GM12878 (cell line): ENCODE results near the gene TEX54. TPM values are rescaled to one million over a fixed set of nuclear protein-coding genes. Genes with fewer than 3 reads are reported as not detected.

Source experiments
- BMI1 ChIP-seq: fragments of 450-650 bp; IDR thresholded peaks from 2 replicates; pipeline ENCODE4 v1.6.1; 2016; ENCODE audit warnings: mild to moderate bottlenecking, moderate library complexity, borderline replicate concordance
- EGR1 ChIP-seq, 2 experiments: IDR thresholded peaks; 1 replicate in 1 of 2; 2 replicates in 1 of 2; pipeline ENCODE4 v1.6.1; 2011 to 2012; ENCODE audit warnings: low read depth in 2 of 2, low read length in 2 of 2, borderline replicate concordance in 1 of 2, mild to moderate bottlenecking in 1 of 2, moderate library complexity in 1 of 2
- FOXK2 ChIP-seq: fragments of 450-650 bp; IDR thresholded peaks from 2 replicates; pipeline ENCODE4 v1.6.1; 2017; ENCODE audit warnings: mild to moderate bottlenecking, moderate library complexity
- FOXM1 ChIP-seq: IDR thresholded peaks from 2 replicates; pipeline ENCODE4 v1.6.1; 2012; ENCODE audit warnings: low read depth, mild to moderate bottlenecking, inconsistent platforms, low read length, moderate library complexity
- JUNB ChIP-seq: IDR thresholded peaks from 2 replicates; pipeline ENCODE4 v1.6.1; 2016; ENCODE audit warnings: antibody characterized with exemption, mild to moderate bottlenecking
- MTA3 ChIP-seq: IDR thresholded peaks from 2 replicates; pipeline ENCODE4 v1.6.1; 2012; ENCODE audit warnings: low read length, inconsistent platforms, borderline replicate concordance
- NBN ChIP-seq: fragments of 450-650 bp; IDR thresholded peaks from 2 replicates; pipeline ENCODE4 v1.6.1; 2016
- NFIC ChIP-seq: IDR thresholded peaks from 2 replicates; pipeline ENCODE4 v1.6.1; 2012; ENCODE audit warnings: low read depth, mild to moderate bottlenecking, inconsistent platforms, low read length, moderate library complexity
- NKRF ChIP-seq: fragments of 450-650 bp; conservative IDR thresholded peaks from 2 replicates; pipeline ENCODE4 v1.6.1; 2017; ENCODE audit warnings: mild to moderate bottlenecking, moderate library complexity
- NR2C2 ChIP-seq: IDR thresholded peaks from 2 replicates; pipeline ENCODE4 v1.6.1; 2011; ENCODE audit warnings: borderline replicate concordance, low read depth; ENCODE audit not compliant: control insufficient read depth, insufficient read length
- NR2F1 ChIP-seq: fragments of 450-650 bp; conservative IDR thresholded peaks from 2 replicates; pipeline ENCODE4 v1.6.1; 2017; ENCODE audit warnings: mild to moderate bottlenecking
- RBBP5 ChIP-seq: fragments of 200-600 bp; sonication (generic); conservative IDR thresholded peaks from 2 replicates; pipeline ENCODE4 v1.6.1; 2016
- RELA ChIP-seq: fragments of 450-650 bp; IDR thresholded peaks from 2 replicates; pipeline ENCODE4 v1.8.0; 2014; ENCODE audit warnings: borderline replicate concordance; ENCODE audit not compliant: partially characterized antibody
- SMARCA5 ChIP-seq: fragments of 450-650 bp; IDR thresholded peaks from 2 replicates; pipeline ENCODE4 v1.6.1; 2017; ENCODE audit warnings: mild to moderate bottlenecking
- ZNF622 ChIP-seq: fragments of 450-650 bp; IDR thresholded peaks from 2 replicates; pipeline ENCODE4 v1.6.1; 2017; ENCODE audit warnings: mild to moderate bottlenecking, inconsistent platforms
- polyA plus RNA-seq, 11 experiments: library from polyadenylated mRNA; depleted of rRNA in 4 of 11; unstranded in 6 of 11; stranded (reverse) in 5 of 11; fragments of >200 nt; fragmentation: Nextera tagmentation in 4 of 11; fragmentation: Illumina TruSeq in 1 of 11; extraction: Ambion mirVana in 4 of 11; extraction: Trizol in 1 of 11; gene quantifications; 1 replicate in 1 of 11; 2 replicates in 10 of 11; pipeline versions ENCODE4 v1.2.1 to v1.2.3, GENCODE V29; 2011 to 2016; ENCODE audit warnings: inconsistent platforms in 2 of 11, missing spikeins in 2 of 11, low read depth in 1 of 11
- total RNA-seq, 4 experiments: library from RNA; depleted of rRNA in 3 of 4; stranded (reverse); fragments of >200 nt in 3 of 4; fragmentation: Illumina TruSeq in 1 of 4; extraction: Trizol in 1 of 4; gene quantifications; 2 replicates each; pipeline versions ENCODE4 v1.2.1 to v1.2.3, GENCODE V29; 2013 to 2021
- TF ChIP-seq, protein P1 (sequence below): fragments of 450-650 bp; IDR thresholded peaks from 2 replicates; pipeline ENCODE4 v1.6.1; 2016; ENCODE audit warnings: mild to moderate bottlenecking
- TF ChIP-seq, protein P2 (sequence below): IDR thresholded peaks from 2 replicates; pipeline ENCODE4 v1.6.1; 2012; ENCODE audit warnings: mild to moderate bottlenecking, low read depth, low read length
- TF ChIP-seq, protein P3 (sequence below): fragments of 150-350 bp; IDR thresholded peaks from 2 replicates; pipeline ENCODE4 v1.6.1; 2016; ENCODE audit warnings: low read depth, low read length

The TEX54 gene
- total and polyA plus RNA-seq, 10 of the 15 experiments (the other 5 are each of a cell fraction or from before 2014, with no cell fraction given) = 0.38 to 0.68 (median 0.51) TPM; not detected in 7

GRCh38 chr11:62880231-62880802 is 47.7 kb upstream of the TEX54 start (continued):
- TF ChIP-seq, protein P1, sequence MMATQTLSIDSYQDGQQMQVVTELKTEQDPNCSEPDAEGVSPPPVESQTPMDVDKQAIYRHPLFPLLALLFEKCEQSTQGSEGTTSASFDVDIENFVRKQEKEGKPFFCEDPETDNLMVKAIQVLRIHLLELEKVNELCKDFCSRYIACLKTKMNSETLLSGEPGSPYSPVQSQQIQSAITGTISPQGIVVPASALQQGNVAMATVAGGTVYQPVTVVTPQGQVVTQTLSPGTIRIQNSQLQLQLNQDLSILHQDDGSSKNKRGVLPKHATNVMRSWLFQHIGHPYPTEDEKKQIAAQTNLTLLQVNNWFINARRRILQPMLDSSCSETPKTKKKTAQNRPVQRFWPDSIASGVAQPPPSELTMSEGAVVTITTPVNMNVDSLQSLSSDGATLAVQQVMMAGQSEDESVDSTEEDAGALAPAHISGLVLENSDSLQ = no peak
- no peak for TF ChIP-seq JUNB
- no peak for TF ChIP-seq RELA
- no peak for TF ChIP-seq FOXK2
- TF ChIP-seq BMI1 = no peak
- no peak for TF ChIP-seq NKRF
- no peak for TF ChIP-seq MTA3
- TF ChIP-seq, protein P2, sequence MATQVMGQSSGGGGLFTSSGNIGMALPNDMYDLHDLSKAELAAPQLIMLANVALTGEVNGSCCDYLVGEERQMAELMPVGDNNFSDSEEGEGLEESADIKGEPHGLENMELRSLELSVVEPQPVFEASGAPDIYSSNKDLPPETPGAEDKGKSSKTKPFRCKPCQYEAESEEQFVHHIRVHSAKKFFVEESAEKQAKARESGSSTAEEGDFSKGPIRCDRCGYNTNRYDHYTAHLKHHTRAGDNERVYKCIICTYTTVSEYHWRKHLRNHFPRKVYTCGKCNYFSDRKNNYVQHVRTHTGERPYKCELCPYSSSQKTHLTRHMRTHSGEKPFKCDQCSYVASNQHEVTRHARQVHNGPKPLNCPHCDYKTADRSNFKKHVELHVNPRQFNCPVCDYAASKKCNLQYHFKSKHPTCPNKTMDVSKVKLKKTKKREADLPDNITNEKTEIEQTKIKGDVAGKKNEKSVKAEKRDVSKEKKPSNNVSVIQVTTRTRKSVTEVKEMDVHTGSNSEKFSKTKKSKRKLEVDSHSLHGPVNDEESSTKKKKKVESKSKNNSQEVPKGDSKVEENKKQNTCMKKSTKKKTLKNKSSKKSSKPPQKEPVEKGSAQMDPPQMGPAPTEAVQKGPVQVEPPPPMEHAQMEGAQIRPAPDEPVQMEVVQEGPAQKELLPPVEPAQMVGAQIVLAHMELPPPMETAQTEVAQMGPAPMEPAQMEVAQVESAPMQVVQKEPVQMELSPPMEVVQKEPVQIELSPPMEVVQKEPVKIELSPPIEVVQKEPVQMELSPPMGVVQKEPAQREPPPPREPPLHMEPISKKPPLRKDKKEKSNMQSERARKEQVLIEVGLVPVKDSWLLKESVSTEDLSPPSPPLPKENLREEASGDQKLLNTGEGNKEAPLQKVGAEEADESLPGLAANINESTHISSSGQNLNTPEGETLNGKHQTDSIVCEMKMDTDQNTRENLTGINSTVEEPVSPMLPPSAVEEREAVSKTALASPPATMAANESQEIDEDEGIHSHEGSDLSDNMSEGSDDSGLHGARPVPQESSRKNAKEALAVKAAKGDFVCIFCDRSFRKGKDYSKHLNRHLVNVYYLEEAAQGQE = no peak
- peak; percentile 68 for TF ChIP-seq NR2F1
- TF ChIP-seq NBN = no peak
- TF ChIP-seq FOXM1 = no peak; the same call in 1 of the 2 replicates
- TF ChIP-seq NR2C2 = no peak
- TF ChIP-seq, protein P3, sequence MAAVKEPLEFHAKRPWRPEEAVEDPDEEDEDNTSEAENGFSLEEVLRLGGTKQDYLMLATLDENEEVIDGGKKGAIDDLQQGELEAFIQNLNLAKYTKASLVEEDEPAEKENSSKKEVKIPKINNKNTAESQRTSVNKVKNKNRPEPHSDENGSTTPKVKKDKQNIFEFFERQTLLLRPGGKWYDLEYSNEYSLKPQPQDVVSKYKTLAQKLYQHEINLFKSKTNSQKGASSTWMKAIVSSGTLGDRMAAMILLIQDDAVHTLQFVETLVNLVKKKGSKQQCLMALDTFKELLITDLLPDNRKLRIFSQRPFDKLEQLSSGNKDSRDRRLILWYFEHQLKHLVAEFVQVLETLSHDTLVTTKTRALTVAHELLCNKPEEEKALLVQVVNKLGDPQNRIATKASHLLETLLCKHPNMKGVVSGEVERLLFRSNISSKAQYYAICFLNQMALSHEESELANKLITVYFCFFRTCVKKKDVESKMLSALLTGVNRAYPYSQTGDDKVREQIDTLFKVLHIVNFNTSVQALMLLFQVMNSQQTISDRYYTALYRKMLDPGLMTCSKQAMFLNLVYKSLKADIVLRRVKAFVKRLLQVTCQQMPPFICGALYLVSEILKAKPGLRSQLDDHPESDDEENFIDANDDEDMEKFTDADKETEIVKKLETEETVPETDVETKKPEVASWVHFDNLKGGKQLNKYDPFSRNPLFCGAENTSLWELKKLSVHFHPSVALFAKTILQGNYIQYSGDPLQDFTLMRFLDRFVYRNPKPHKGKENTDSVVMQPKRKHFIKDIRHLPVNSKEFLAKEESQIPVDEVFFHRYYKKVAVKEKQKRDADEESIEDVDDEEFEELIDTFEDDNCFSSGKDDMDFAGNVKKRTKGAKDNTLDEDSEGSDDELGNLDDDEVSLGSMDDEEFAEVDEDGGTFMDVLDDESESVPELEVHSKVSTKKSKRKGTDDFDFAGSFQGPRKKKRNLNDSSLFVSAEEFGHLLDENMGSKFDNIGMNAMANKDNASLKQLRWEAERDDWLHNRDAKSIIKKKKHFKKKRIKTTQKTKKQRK = no peak
- TF ChIP-seq EGR1 (IDR thresholded peaks at IDR 0.05; ENCODE audit: borderline replicate concordance in 1 of 2, low read depth in 2 of 2, low read length in 2 of 2) = peak in 1 of 2 experiments; percentile 92; a peak in 1 of 3 replicates
- no peak for TF ChIP-seq SMARCA5
- TF ChIP-seq NFIC = no peak
- no peak for TF ChIP-seq ZNF622
- no peak for TF ChIP-seq RBBP5
